NCI-H82 treated with DMSO at 0.1 percent for 48 hours (cell line): ENCODE data around the gene CAMKMT.
"Not testable (repeated sequence)": the region's sequence is repeated elsewhere in the genome, so short reads cannot be mapped to it uniquely, and the experiment has no call there.

Experiments used
- DNase-seq: peaks from one replicate; lab custom pipeline; 2025; ENCODE audit not compliant: unreplicated experiment; lab: John Stamatoyannopoulos, UW

The CAMKMT gene

GRCh38 chr2:44358503-44358902 is 3.2 kb upstream of the CAMKMT start:
- no peak for DNase-seq

- DNase-seq = no peak
Measured at GRCh38 chr2:44360749-44361329, 908 bp upstream of the CAMKMT start.

DNA sequence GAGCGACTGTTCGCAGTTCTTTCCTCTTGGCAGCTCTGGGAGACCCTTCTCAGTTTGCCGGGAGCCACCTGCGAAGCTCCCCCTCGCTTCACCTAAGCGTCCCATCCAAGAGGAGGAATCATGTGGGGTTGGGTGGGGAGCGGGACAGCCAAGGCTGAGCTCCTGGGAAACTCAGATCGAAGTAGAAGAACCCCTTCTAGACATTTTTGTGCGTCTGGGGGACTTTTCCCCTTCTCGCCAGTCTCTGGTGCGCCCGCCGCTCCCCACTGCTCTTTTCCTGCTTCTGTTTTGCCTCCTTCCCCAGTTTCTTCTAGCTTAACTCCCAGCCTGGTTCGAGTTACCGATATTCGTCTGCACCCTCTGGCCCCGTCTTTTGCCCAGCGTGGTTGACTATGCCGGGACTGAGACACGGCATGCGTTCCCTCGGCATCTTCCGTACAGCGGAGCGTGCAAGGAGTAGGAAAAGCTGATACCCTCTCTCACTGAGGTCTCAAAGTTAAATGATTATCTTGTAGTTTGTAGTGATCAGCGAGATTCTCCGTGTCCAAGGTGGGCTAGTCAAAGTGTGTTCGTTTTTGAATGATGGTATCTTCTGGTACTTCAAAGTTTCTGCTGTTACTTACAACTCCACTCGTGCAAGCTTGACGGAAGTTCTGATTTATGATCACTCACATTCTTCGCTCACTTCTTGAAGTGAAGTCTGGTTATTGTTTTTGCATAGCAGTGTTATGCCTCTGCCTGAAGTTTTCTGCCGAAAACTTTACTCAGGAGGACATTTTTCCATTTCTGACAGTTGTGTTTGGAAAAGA is 664 bp downstream of the CAMKMT start:
- DNase-seq = no peak

DNA sequence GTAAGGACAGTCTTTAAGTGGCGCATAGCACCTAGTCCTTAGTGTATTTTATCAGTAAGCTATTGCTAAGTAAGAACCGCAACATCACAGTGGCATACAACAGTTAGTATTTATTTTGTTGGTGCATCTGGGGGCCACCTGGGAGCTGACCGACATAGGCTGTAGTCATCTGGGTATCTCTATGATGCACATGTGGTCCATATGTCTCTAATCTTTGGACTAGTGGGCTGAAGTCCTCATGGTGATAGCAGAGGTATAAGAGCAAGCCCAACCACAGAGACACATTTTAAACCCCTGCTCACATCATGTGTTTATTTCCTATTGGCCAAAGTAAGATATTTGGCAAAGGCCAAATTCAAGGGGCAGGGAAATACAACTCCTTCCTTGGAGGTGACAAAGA is 2.9 kb downstream of the CAMKMT start:
- DNase-seq = no peak

GRCh38 chr2:44367591-44367990 is 5.8 kb downstream of the CAMKMT start:
- no peak for DNase-seq

GRCh38 chr2:44369392-44369791 is 7.6 kb downstream of the CAMKMT start:
- DNase-seq = no peak

DNA sequence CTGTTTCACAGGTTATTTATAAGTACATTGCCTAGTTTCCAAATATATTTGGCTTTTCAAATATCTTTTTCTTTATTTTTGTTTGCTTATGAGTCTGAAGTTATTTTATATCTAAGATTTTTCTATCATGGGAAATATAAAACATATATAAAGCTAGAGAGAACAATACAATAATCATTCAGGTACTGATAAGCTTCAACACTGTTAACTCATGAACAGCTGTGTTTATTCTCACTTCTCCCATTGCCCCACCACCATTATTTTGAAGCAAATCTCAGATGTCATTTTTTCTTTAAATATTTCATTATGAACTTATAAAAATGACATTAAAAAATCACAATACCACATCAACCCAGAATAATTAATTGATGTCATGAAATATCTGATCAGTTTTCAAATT is 9.7 kb downstream of the CAMKMT start:
- no peak for DNase-seq

- no peak for DNase-seq
Measured at GRCh38 chr2:44372246-44372645, 10.5 kb downstream of the CAMKMT start.

DNA sequence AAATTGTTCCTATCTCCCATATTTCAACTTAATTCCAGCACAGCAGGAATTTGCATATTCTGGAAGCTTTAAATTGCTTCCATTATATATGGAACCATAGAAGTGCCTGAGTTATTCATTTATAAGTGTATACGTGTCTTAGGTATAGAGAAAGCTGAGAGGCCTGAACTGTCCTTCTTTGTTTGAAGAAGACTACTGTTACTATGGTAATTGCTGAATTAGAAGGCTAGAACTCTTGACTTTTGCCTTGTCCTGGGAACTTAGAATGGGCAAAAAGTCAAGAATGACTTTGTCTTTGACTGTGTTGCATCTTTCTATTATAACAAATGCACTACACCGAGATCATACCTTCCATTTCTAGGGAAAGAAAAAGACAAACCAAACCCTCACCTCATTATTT is 15.7 kb downstream of the CAMKMT start:
- DNase-seq = no peak

- not testable (repeated sequence) for DNase-seq
Measured at GRCh38 chr2:44385226-44385625, 23.5 kb downstream of the CAMKMT start.

DNA sequence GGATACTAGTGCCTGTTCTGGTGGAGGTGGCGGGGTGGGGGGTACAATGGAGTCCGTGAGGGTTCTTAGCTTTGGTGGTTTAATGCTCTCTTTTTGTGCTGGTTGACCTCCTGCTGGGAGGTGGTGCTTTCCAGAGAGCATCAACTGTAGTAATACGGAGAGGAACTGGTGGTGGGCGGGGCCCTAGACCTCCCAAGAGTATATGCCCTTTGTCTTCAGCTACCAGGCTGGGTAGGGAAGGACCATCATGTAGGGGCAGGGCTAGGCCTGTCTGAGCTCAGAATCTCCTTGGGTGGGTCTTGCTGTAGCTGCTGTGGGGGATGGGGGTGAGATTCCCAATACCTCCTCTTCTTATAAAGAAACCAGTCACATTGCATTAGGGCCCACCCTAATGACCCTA is 27.1 kb downstream of the CAMKMT start:
- no peak for DNase-seq

GRCh38 chr2:44389895-44390294 is 28.1 kb downstream of the CAMKMT start:
- no peak for DNase-seq

DNA sequence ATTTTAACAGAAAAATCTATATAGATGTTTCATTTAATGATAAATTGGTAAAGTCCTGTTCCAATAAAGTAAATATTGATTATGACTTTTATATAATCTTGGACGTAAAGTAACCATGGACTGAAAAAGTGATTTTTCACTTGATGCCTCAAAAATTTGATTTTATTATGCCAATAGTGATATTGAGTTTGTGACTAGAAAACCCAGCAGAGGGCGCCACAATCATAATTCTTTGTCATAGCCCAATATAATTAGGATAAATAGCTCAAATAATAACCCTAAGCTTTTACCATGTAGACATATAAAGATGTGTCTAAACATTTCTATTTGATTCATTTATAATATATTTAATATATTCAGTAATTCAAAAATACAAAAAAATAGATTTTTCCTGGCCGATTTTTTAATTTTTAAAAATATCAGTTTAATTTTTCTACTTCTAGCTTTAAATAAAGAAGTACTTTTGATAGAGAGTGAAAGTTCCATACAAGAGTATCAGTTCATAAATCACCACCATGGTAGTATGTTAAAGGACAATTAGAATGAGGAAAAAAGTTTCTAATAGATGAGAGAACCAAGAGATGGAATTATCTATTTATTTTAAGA is 30.7 kb downstream of the CAMKMT start:
- peak; percentile 7 for DNase-seq

- DNase-seq = no peak
Measured at GRCh38 chr2:44397447-44398175, 35.9 kb downstream of the CAMKMT start.

DNA sequence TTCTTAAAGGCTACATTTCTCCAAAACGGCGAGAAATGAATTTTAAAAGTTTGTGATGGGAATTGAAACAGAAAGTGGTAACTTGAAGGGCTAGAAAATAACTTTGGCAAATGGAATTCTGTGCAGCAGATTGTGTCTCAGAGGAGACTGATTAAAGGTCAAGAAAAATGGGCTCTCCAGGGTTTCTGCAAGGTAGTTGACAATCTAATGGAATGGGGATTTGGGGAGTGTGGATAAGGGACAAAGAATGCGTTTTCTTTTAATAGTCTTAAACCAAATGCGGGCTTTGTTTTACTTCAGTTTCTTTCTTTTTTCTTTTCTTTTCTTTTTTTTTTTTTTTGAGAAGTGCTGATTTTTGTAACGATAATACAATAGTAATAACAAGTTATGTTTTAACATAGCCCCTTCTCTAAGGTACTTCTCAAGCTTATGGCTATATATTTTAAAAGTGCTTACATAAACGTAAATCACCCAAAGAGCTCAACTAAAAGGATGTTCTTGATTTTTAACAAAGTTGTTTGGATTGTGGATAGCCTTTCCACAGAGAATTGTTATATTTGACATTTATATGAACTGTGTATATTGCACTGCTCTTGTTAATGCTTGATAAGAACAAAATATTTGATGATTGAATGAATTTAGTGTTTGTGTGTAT is 36.6 kb downstream of the CAMKMT start:
- no peak for DNase-seq

DNA sequence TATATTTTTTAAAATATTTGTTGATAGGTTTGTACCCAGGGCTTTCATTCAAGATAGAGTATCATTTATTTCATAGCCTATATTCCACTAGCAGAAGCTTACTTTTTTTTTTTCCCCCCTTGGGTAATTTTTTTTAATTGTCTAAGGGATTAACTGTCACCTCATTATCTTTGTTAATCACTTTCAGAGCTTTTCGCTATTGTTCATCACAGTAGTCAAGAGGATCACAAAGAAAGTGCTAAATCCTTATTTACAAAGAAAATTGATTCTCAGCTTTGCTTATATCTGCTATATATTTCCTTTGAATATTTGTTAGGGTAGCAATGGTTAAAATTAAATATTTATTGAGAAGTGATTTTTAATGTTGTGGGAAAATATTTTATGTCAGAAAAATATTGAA is 59.0 kb downstream of the CAMKMT start:
- no peak for DNase-seq

DNA sequence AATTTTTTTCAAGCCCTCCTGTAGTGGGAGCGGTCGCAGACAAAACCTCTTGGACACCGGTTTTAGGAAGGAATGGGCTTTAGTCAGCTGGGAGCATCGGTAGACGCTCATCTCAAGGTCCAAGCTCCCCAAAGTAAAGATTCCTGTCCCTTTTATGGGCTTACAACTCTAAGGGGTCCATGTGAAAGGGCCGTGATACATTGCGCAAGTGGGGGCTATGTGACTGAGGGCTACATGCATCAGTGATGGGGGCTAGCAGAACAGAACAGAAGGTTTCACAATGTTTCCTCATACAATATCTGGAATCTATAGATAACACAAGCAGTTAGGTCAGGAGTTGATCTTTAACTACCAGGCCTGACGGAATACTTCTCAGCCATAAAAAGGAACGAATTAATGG is 62.5 kb downstream of the CAMKMT start:
- no peak for DNase-seq

DNA sequence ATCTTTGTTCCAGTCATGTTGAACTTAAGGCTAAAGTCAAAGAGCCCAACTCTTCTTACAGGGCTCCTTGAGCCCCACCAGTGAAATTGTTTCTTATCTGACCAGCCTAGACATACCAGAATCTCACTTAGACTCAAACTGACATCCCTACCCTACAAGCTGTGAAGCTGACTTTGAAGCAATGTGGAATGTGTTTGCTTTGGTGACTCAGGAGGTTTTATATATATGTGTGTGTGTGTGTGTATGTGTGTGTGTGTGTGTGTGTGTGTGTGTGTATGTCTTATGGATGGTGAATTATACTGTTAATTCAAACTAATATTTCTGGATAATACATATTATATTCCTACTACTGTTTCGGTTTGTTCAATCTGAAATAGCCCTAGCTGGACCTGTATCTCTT is 67.3 kb downstream of the CAMKMT start:
- DNase-seq = no peak

DNA sequence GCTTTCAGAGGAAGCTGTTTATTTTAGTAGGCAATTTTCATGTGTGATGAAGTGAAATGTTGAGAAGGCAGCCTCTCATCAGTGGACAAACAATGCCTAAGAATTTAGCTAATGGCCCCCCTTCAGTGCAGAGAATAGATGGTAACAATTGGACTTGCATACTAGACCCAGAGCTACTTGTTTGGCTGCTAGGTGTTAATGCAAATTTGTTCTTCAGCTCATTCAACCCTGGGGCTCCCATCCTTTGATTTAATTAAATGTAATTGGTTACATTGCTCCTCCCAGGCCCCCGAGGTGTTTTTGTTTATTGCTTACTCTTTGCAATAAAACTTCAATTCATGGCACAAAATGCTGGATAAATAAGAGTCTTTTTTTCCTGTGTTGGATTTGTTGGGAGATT is 68.6 kb downstream of the CAMKMT start:
- no peak for DNase-seq

- no peak for DNase-seq
Measured at GRCh38 chr2:44433895-44434294, 72.1 kb downstream of the CAMKMT start.

GRCh38 chr2:44441200-44441599 is 79.5 kb downstream of the CAMKMT start:
- DNase-seq = no peak
